GM12878 (cell line): ENCODE data around the gene TRAPPC6A. TPM values are rescaled to one million over a fixed set of nuclear protein-coding genes. Genes with fewer than 3 reads are reported as not detected.
A peak's percentile ranks its signal among the peaks of the same experiment; 100 is the strongest.

Source experiments
- ATAC-seq: fragments of 200-7000 bp; cut with Tn5 transposase; 3 replicates; pipeline ENCODE4 v1.9.1; 2020; ENCODE audit warnings: mild to moderate bottlenecking, moderate library complexity
- BruUV-seq: library from RNA; stranded (reverse); fragments of 400-500 nt; replicated peaks from 2 replicates; lab custom pipeline; 2021; lab: Mats Ljungman, UMichigan
- CTCF ChIA-PET: fragments of 300-600 bp; sonication (Branson Sonifier 250); formaldehyde crosslinking; extraction: SDS; loops from one replicate; lab custom pipeline; 2021; ENCODE audit warnings: inconsistent platforms; lab: Yijun Ruan, JAX
- POLR2A ChIA-PET: fragments of 350-600 bp; formaldehyde crosslinking; extraction: SDS; loops from one replicate; lab custom pipeline; 2021; ENCODE audit warnings: inconsistent platforms; lab: Charles Lee
- RAD21 ChIA-PET: fragments of 300-600 bp; sonication (Branson Sonifier 250); formaldehyde crosslinking; loops from one replicate; lab custom pipeline; 2023; ENCODE audit warnings: antibody characterized with exemption; ENCODE audit not compliant: unreplicated experiment; lab: Charles Lee
- SMC1A ChIA-PET: fragments of 300-600 bp; sonication (Branson Sonifier 250); formaldehyde crosslinking; loops from one replicate; lab custom pipeline; 2023; ENCODE audit not compliant: unreplicated experiment, uncharacterized antibody; lab: Charles Lee
- DNase-seq: peaks from one replicate; pipeline ENCODE4 v3.0.0-alpha.2; 2011; ENCODE audit warnings: low read depth, low spot score
- FAIRE-seq: peaks from 3 replicates; lab custom pipeline; 2011; peaks lifted over from hg19 to GRCh38; lab: Jason Lieb, UNC
- H2AFZ ChIP-seq: 2 replicates; pipeline ENCODE4 v1.6.0; 2011; ENCODE audit warnings: low read depth, low read length, control low read depth; ENCODE audit not compliant: control insufficient read depth
- H3K27ac ChIP-seq: 2 replicates; pipeline ENCODE4 v1.5.1; 2011; ENCODE audit warnings: control low read depth; ENCODE audit not compliant: control insufficient read depth, insufficient read depth
- H3K27me3 ChIP-seq, 2 experiments: replicated peaks in 1 of 2; 2 replicates each; pipeline versions ENCODE4 v1.6.0 to v1.6.1; 2011; ENCODE audit warnings: low read length in 1 of 2; ENCODE audit not compliant: control insufficient read depth in 2 of 2, insufficient read depth in 2 of 2
- H3K36me3 ChIP-seq, 2 experiments: 2 replicates each; pipeline ENCODE4 v1.5.1; 2011; ENCODE audit warnings: low read length in 1 of 2; ENCODE audit not compliant: control insufficient read depth in 2 of 2, insufficient read depth in 2 of 2
- H3K4me1 ChIP-seq: 2 replicates; pipeline ENCODE4 v1.6.1; 2011; ENCODE audit warnings: mild to moderate bottlenecking, low read length, moderate library complexity, mixed read lengths; ENCODE audit not compliant: control insufficient read depth, insufficient read depth
- H3K4me2 ChIP-seq: 2 replicates; pipeline ENCODE4 v1.6.0; 2011; ENCODE audit warnings: control low read depth; ENCODE audit not compliant: control insufficient read depth, insufficient read depth
- H3K4me3 ChIP-seq: fragments of 200-600 bp; sonication (generic); 2 replicates; pipeline ENCODE4 v1.5.1; 2016
- H3K79me2 ChIP-seq: 2 replicates; pipeline ENCODE4 v1.6.0; 2011; ENCODE audit warnings: low read length; ENCODE audit not compliant: control insufficient read depth, insufficient read depth
- H3K9ac ChIP-seq: 2 replicates; pipeline ENCODE4 v1.8.0; 2011; ENCODE audit warnings: low read length, control low read depth, mixed read lengths; ENCODE audit not compliant: control insufficient read depth, insufficient read depth
- H3K9me3 ChIP-seq: replicated peaks from 3 replicates; pipeline ENCODE4 v1.5.1; 2011; ENCODE audit warnings: mild to moderate bottlenecking, low read length; ENCODE audit not compliant: control insufficient read depth, insufficient read depth
- H4K20me1 ChIP-seq: 2 replicates; pipeline ENCODE4 v1.6.0; 2011; ENCODE audit not compliant: control insufficient read depth, insufficient read depth
- BCL3 ChIP-seq: IDR thresholded peaks from 2 replicates; pipeline ENCODE4 v1.6.1; 2011; ENCODE audit warnings: borderline replicate concordance, low read depth, mild to moderate bottlenecking, moderate library complexity, low read length; ENCODE audit not compliant: insufficient read depth, poor library complexity, severe bottlenecking
- ELK1 ChIP-seq: IDR thresholded peaks from 2 replicates; pipeline ENCODE4 v1.6.1; 2012; ENCODE audit warnings: low read depth, low read length, improper control_type of control experiment
- MTA3 ChIP-seq: IDR thresholded peaks from 2 replicates; pipeline ENCODE4 v1.6.1; 2012; ENCODE audit warnings: low read length, inconsistent platforms, borderline replicate concordance
- NR2F1 ChIP-seq: fragments of 450-650 bp; conservative IDR thresholded peaks from 2 replicates; pipeline ENCODE4 v1.6.1; 2017; ENCODE audit warnings: mild to moderate bottlenecking
- PBX3 ChIP-seq: IDR thresholded peaks from 2 replicates; pipeline ENCODE4 v1.6.1; 2011; ENCODE audit warnings: mild to moderate bottlenecking, low read depth, low read length, moderate library complexity; ENCODE audit not compliant: insufficient replicate concordance
- ZNF24 ChIP-seq: fragments of 450-650 bp; IDR thresholded peaks from 2 replicates; pipeline ENCODE4 v1.6.1; 2017; ENCODE audit warnings: antibody characterized with exemption, mild to moderate bottlenecking
- WGBS: methylation state at CpG from one replicate; pipeline ENCODE4 v1.1.6; 2016; ENCODE audit warnings: low lambda C conversion rate; ENCODE audit not compliant: insufficient replicate concordance, insufficient coverage; ENCODE audit errors: missing lambda C conversion rate; 5-methylcytosine and 5-hydroxymethylcytosine counted together
- in situ Hi-C: fragments of 300-500 bp; cut with MboI; formaldehyde crosslinking; loops from 9 replicates; pipeline ENCODE4 v1.14.3; 2018; ENCODE audit warnings: mixed read lengths
- intact Hi-C: fragments of 100-400 bp; cut with micrococcal nuclease; formaldehyde crosslinking; loops from one replicate; pipeline ENCODE4 v1.14.2; 2022; ENCODE audit not compliant: unreplicated experiment
- polyA plus RNA-seq, 11 experiments: library from polyadenylated mRNA; depleted of rRNA in 4 of 11; unstranded in 6 of 11; stranded (reverse) in 5 of 11; fragments of >200 nt; fragmentation: Nextera tagmentation in 4 of 11; fragmentation: Illumina TruSeq in 1 of 11; extraction: Ambion mirVana in 4 of 11; extraction: Trizol in 1 of 11; gene quantifications; 1 replicate in 1 of 11; 2 replicates in 10 of 11; pipeline versions ENCODE4 v1.2.1 to v1.2.3, GENCODE V29; 2011 to 2016; ENCODE audit warnings: inconsistent platforms in 2 of 11, missing spikeins in 2 of 11, low read depth in 1 of 11
- total RNA-seq, 4 experiments: library from RNA; depleted of rRNA in 3 of 4; stranded (reverse); fragments of >200 nt in 3 of 4; fragmentation: Illumina TruSeq in 1 of 4; extraction: Trizol in 1 of 4; gene quantifications; 2 replicates each; pipeline versions ENCODE4 v1.2.1 to v1.2.3, GENCODE V29; 2013 to 2021
- TF ChIP-seq, protein P1 (sequence below): fragments of 150-350 bp; IDR thresholded peaks from 2 replicates; pipeline ENCODE4 v1.6.1; 2014; ENCODE audit warnings: mild to moderate bottlenecking, low read depth, low read length

TRAPPC6A gene
- total and polyA plus RNA-seq, 10 of the 15 experiments (the other 5 are each of a cell fraction or from before 2014, with no cell fraction given) = 1.8 to 83.9 (median 35.8) TPM

DNA sequence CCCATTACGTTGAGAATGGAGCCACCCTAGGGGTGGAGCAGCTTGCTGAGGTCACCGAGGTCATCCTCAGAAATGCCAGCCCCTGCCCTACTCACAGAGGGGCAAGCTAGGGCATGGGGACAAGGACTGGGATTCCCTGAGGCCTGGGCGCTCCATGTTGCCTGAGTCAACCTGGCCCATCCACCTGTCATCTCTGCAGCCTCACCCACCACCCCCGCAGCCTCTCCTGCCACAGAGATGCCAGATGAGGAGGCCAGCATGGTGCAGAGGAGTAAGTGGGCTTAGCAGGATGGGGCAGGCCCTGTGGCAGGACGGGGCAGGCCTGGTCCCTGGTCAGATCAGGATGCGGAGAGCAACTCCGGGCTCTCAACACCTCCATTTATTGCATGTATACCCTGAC, 26.7 kb downstream of the TRAPPC6A start:
- 0 out of 2 replicates have a peak, but pooled peaks have one; percentile 9 for TF ChIP-seq NR2F1
- TF ChIP-seq ZNF24 = no peak
- peak; percentile 25 for TF ChIP-seq BCL3
- TF ChIP-seq ELK1 = no peak
- no peak for TF ChIP-seq PBX3
- no peak for TF ChIP-seq MTA3
- TF ChIP-seq, protein P1, sequence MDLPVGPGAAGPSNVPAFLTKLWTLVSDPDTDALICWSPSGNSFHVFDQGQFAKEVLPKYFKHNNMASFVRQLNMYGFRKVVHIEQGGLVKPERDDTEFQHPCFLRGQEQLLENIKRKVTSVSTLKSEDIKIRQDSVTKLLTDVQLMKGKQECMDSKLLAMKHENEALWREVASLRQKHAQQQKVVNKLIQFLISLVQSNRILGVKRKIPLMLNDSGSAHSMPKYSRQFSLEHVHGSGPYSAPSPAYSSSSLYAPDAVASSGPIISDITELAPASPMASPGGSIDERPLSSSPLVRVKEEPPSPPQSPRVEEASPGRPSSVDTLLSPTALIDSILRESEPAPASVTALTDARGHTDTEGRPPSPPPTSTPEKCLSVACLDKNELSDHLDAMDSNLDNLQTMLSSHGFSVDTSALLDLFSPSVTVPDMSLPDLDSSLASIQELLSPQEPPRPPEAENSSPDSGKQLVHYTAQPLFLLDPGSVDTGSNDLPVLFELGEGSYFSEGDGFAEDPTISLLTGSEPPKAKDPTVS = no peak
- ATAC-seq (no peak), DNase-seq (no peak), FAIRE-seq (no peak)
- no peaks in the 10 kb centered on the region for H4K20me1 ChIP-seq
- H3K27me3 ChIP-seq = peaks cover 5 to 9% of the 10 kb centered on the region in 2 experiments; a peak in 3 of 4 replicates
- H3K79me2 ChIP-seq = no peaks in the 10 kb centered on the region
- no peak overlapping the region for H3K4me3 ChIP-seq
- ChIA-PET CTCF (no interaction called here), SMC1A (no interaction called here), RAD21 (interaction anchor here (1.2 kb wide), 1 partner anchor 162 kb away, joined by 3 read pairs; no protein-coding TSS in a partner anchor), POLR2A (no interaction called here)
- H2AFZ ChIP-seq = no peak overlapping the region
- BruUV-seq = no TSS peak
- H3K4me1 ChIP-seq = peaks cover 14% of the 10 kb centered on the region
- peaks cover 0 to 4% of the 10 kb centered on the region in 2 experiments; a peak in 2 of 4 replicates for H3K36me3 ChIP-seq
- 92% methylated on average over 7 of the region's 7 CpGs for WGBS
- in situ Hi-C loops = no loop called here
- intact Hi-C loops = no loop called here
- H3K27ac ChIP-seq = no peak overlapping the region
- H3K4me2 ChIP-seq = no peak overlapping the region
- no peak overlapping the region for H3K9ac ChIP-seq
- H3K9me3 ChIP-seq = no peaks in the 10 kb centered on the region; the same call in 2 of the 3 replicates
